CD14-positive monocyte (primary cell): ENCODE results near the gene PCED1B. TPM values are rescaled to one million over a fixed set of nuclear protein-coding genes. Genes with fewer than 3 reads are reported as not detected.
"Not testable (repeated sequence)": the region's sequence is repeated elsewhere in the genome, so short reads cannot be mapped to it uniquely, and the experiment has no call there.

Experiments used
- DNase-seq, 3 donors: peaks; one replicate each; pipeline ENCODE4 v3.0.0-alpha.2; 2011 to 2022
- H2AFZ ChIP-seq: 2 replicates; pipeline ENCODE4 v1.6.0; 2012; ENCODE audit warnings: mild to moderate bottlenecking, low read depth, low read length, inconsistent platforms; ENCODE audit not compliant: insufficient read depth, poor library complexity, severe bottlenecking
- H3K27ac ChIP-seq, 2 donors: 1 replicate in 1 of 2; 2 replicates in 1 of 2; pipeline ENCODE4 v1.5.1; 2012 to 2013; ENCODE audit warnings: low read length in 2 of 2, control low read depth in 1 of 2, inconsistent platforms in 1 of 2, low read depth in 1 of 2, mild to moderate bottlenecking in 1 of 2
- H3K27me3 ChIP-seq, 2 donors: one replicate each; pipeline versions ENCODE4 v1.6.0 to v1.6.1; 2011 to 2013; ENCODE audit warnings: low read length in 2 of 2; ENCODE audit not compliant: control insufficient read depth in 2 of 2, insufficient read depth in 2 of 2
- H3K36me3 ChIP-seq, 2 donors: replicated peaks in 1 of 2; 1 replicate in 1 of 2; 2 replicates in 1 of 2; pipeline versions ENCODE4 v1.5.1 to v1.6.1; 2012 to 2013; ENCODE audit warnings: low read length in 2 of 2, control low read depth in 1 of 2, inconsistent platforms in 1 of 2, mild to moderate bottlenecking in 1 of 2; ENCODE audit not compliant: insufficient read depth in 2 of 2, control insufficient read depth in 1 of 2
- H3K4me1 ChIP-seq, 2 donors: 1 replicate in 1 of 2; 2 replicates in 1 of 2; pipeline versions ENCODE4 v1.5.1 to v1.6.1; 2012 to 2013; ENCODE audit warnings: low read length in 2 of 2, control low read depth in 1 of 2, inconsistent platforms in 1 of 2, mild to moderate bottlenecking in 1 of 2, moderate library complexity in 1 of 2; ENCODE audit not compliant: insufficient read depth in 2 of 2, control insufficient read depth in 1 of 2
- H3K4me2 ChIP-seq: replicated peaks from 2 replicates; pipeline ENCODE3; 2012; ENCODE audit warnings: low read length, moderate library complexity, mild to moderate bottlenecking; ENCODE audit not compliant: poor library complexity, severe bottlenecking; ENCODE audit errors: extremely low read depth
- H3K4me3 ChIP-seq, 3 experiments: fragments of 200-600 bp in 1 of 3; sonication (generic) in 1 of 3; replicated peaks in 1 of 3; 1 replicate in 2 of 3; 2 replicates in 1 of 3; pipeline ENCODE4 v1.5.1; 2011 to 2013; ENCODE audit warnings: low read length in 3 of 3, mild to moderate bottlenecking in 3 of 3, control low read depth in 2 of 3, low read depth in 2 of 3, inconsistent platforms in 1 of 3, moderate library complexity in 1 of 3
- H3K79me2 ChIP-seq: 2 replicates; pipeline ENCODE4 v1.6.0; 2012; ENCODE audit warnings: mild to moderate bottlenecking, control low read depth, inconsistent platforms, low read length, moderate library complexity; ENCODE audit not compliant: insufficient read depth
- H3K9ac ChIP-seq: 2 replicates; pipeline ENCODE4 v1.6.0; 2017; ENCODE audit warnings: low read length, mild to moderate bottlenecking; ENCODE audit not compliant: insufficient read depth, poor library complexity, severe bottlenecking
- H3K9me3 ChIP-seq, 2 donors: replicated peaks in 1 of 2; 1 replicate in 1 of 2; 2 replicates in 1 of 2; pipeline versions ENCODE4 v1.5.1 to v1.6.1; 2012 to 2013; ENCODE audit warnings: low read length in 2 of 2, control low read depth in 1 of 2; ENCODE audit not compliant: control insufficient read depth in 1 of 2, insufficient read depth in 1 of 2
- H4K20me1 ChIP-seq: 2 replicates; pipeline ENCODE4 v1.6.0; 2012; ENCODE audit warnings: mild to moderate bottlenecking, low read length, control low read depth, moderate library complexity; ENCODE audit not compliant: insufficient read depth
- H3K27ac Mint-ChIP-seq, 7 donors: one replicate each; pipeline ENCODE4 v1.8.0; 2020; ENCODE audit warnings: mild to moderate bottlenecking in 7 of 7, mixed read lengths in 7 of 7, moderate library complexity in 6 of 7, inconsistent platforms in 2 of 7
- H3K27me3 Mint-ChIP-seq, 3 donors: one replicate each; pipeline ENCODE4 v1.8.0; 2021 to 2022; ENCODE audit warnings: low read depth in 3 of 3, mild to moderate bottlenecking in 3 of 3, mixed read lengths in 3 of 3, moderate library complexity in 3 of 3, inconsistent platforms in 1 of 3
- H3K36me3 Mint-ChIP-seq, 2 donors: one replicate each; pipeline ENCODE4 v1.8.0; 2020; ENCODE audit warnings: mixed read lengths in 2 of 2, inconsistent platforms in 1 of 2, mild to moderate bottlenecking in 1 of 2
- H3K4me1 Mint-ChIP-seq: one replicate; pipeline ENCODE4 v1.8.0; 2020; ENCODE audit warnings: mild to moderate bottlenecking, mixed read lengths
- H3K4me3 Mint-ChIP-seq, 2 donors: one replicate each; pipeline ENCODE4 v1.8.0; 2020; ENCODE audit warnings: mild to moderate bottlenecking in 2 of 2, mixed read lengths in 2 of 2, moderate library complexity in 1 of 2
- H3K9me3 Mint-ChIP-seq, 7 donors: one replicate each; pipeline ENCODE4 v1.8.0; 2020 to 2022; ENCODE audit warnings: mixed read lengths in 7 of 7, mild to moderate bottlenecking in 6 of 7, moderate library complexity in 6 of 7, inconsistent platforms in 2 of 7
- CTCF ChIP-seq: fragments of 200-600 bp; IDR thresholded peaks from one replicate; pipeline ENCODE4 v1.8.0; 2022; ENCODE audit warnings: antibody characterized with exemption, mild to moderate bottlenecking
- WGBS: methylation state at CpG from one replicate; pipeline ENCODE4 v1.1.5; 2013; ENCODE audit warnings: missing lambda C conversion rate; ENCODE audit not compliant: insufficient coverage; 5-methylcytosine and 5-hydroxymethylcytosine counted together
- intact Hi-C, 2 donors: fragments of 100-400 bp; cut with micrococcal nuclease; formaldehyde crosslinking; loops; one replicate each; pipeline versions ENCODE4 v1.15.0 to v1.15.1; 2023
- polyA plus RNA-seq, 3 donors: library from polyadenylated mRNA; depleted of rRNA in 1 of 3; unstranded in 2 of 3; stranded (reverse) in 1 of 3; fragments of 300-500 nt in 2 of 3; fragments of >200 nt in 1 of 3; fragmentation: Illumina TruSeq in 2 of 3; gene quantifications; 1 replicate in 2 of 3; 2 replicates in 1 of 3; pipeline ENCODE4 v1.2.3, GENCODE V29; 2012 to 2021

PCED1B gene
- polyA plus RNA-seq, 3 donors: 0.10 to 0.65 TPM; not detected in 1

- H3K36me3 ChIP-seq: no peaks in the 10 kb centered on the region
- Mint-ChIP-seq H3K4me1 (peaks cover under 1% of the 10 kb centered on the region), H3K27me3 (no peaks in the 10 kb centered on the region), H3K4me3 (no peak overlapping the region), H3K36me3 (peaks cover 7 to 8% of the 10 kb centered on the region in 2 donors), H3K27ac (no peak overlapping the region), H3K9me3 (peaks cover 0 to 5% (median 0%) of the 10 kb centered on the region in 7 donors)
- no peak for DNase-seq
- no peak for TF ChIP-seq CTCF
- no peaks in the 10 kb centered on the region for H3K79me2 ChIP-seq
- no peaks in the 10 kb centered on the region for H3K27me3 ChIP-seq
- no peak overlapping the region for H3K4me2 ChIP-seq
- H3K27ac ChIP-seq: no peak overlapping the region
- intact Hi-C loops: loop anchor here in 1 of 2 donors (10.0 kb wide), 1 partner anchor 204 kb away; no protein-coding TSS in a partner anchor
- H4K20me1 ChIP-seq: no peaks in the 10 kb centered on the region
- H3K4me1 ChIP-seq: no peaks in the 10 kb centered on the region
- no peak overlapping the region for H2AFZ ChIP-seq
- H3K9me3 ChIP-seq: no peaks in the 10 kb centered on the region
- no peak overlapping the region for H3K4me3 ChIP-seq
- H3K9ac ChIP-seq: no peak overlapping the region
- 88% methylated on average over 1 of the region's 2 CpGs for WGBS
Measured at GRCh38 chr12:47200446-47200845, 121.0 kb downstream of the PCED1B start.

DNA sequence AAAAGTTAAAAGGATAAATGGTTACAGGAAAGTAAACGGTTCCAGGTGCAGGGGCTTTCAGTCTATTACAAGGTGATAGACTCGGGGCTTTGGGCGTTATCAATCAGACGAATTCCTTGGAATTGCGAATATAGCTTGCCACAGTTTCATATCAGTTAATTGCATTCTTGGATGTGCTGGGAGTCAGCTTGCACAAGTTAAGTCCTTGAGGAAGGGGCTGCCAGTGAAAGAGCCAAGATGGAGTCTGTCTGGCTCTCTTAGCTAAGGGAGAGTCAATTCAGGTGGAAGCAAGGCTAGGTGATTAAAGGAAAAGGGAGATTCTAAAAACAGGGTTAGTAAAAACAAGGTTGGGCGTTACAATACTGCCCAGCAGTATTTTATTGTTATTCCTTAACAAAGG lies 121.8 kb downstream of the PCED1B start:
- not testable (repeated sequence) for H3K27me3 ChIP-seq, H3K4me3 Mint-ChIP-seq, H3K9me3 Mint-ChIP-seq, DNase-seq, H3K4me1 Mint-ChIP-seq, H4K20me1 ChIP-seq, H3K4me1 ChIP-seq, H3K9me3 ChIP-seq, H3K36me3 ChIP-seq, H3K27ac Mint-ChIP-seq, H3K4me3 ChIP-seq, H3K4me2 ChIP-seq, H3K27ac ChIP-seq, H3K79me2 ChIP-seq, H3K9ac ChIP-seq, H2AFZ ChIP-seq, H3K27me3 Mint-ChIP-seq
- WGBS: 83% methylated on average over 3 of the region's 6 CpGs
- H3K36me3 Mint-ChIP-seq: peaks cover 14 to 15% of the 10 kb centered on the region in 2 donors
- intact Hi-C loops: loop anchor here in 1 of 2 donors (10.0 kb wide), 1 partner anchor 204 kb away; no protein-coding TSS in a partner anchor
